HepG2 (cell line): Measurements from ENCODE around the gene RBM5. TPM values are rescaled to one million over a fixed set of nuclear protein-coding genes. Genes with fewer than 3 reads are reported as not detected.
A peak's percentile ranks its signal among the peaks of the same experiment; 100 is the strongest.

ENCODE experiments used
- ATAC-seq: fragments of 200-7000 bp; cut with Tn5 transposase; 3 replicates; pipeline ENCODE4 v1.9.1; 2020; ENCODE audit warnings: mild to moderate bottlenecking, moderate library complexity
- BruUV-seq: library from RNA; stranded (reverse); fragments of 400-500 nt; replicated peaks from 2 replicates; lab custom pipeline; 2021; lab: Mats Ljungman, UMichigan
- CTCF ChIA-PET: fragments of 300-600 bp; formaldehyde crosslinking; extraction: SDS; loops from one replicate; lab custom pipeline; 2021; ENCODE audit warnings: low total read pairs, inconsistent platforms, low intra/inter-chr PET ratio; lab: Yijun Ruan, JAX
- POLR2A ChIA-PET: fragments of 350-600 bp; sonication (Branson Sonifier 250); formaldehyde crosslinking; loops from one replicate; lab custom pipeline; 2020; ENCODE audit warnings: antibody characterized with exemption, inconsistent platforms; lab: Yijun Ruan, JAX
- DNase-seq: peaks from one replicate; pipeline ENCODE4 v3.0.0-alpha.2; 2015; ENCODE audit warnings: low spot score
- FAIRE-seq: peaks from 3 replicates; lab custom pipeline; 2011; peaks lifted over from hg19 to GRCh38; lab: Jason Lieb, UNC
- H2AFZ ChIP-seq: one replicate; pipeline ENCODE4 v1.6.1; 2011; ENCODE audit warnings: low read length, inconsistent platforms
- H3K27ac ChIP-seq: fragments of 300-600 bp; 3 replicates; pipeline ENCODE4 v1.8.0; 2011; ENCODE audit warnings: mixed run types, mild to moderate bottlenecking, mixed read lengths, low read length, inconsistent platforms; ENCODE audit not compliant: insufficient read depth; ENCODE audit errors: extremely low read length
- H3K27me3 ChIP-seq, 2 experiments: fragments of 200-600 bp in 1 of 2; 2 replicates in 1 of 2; 3 replicates in 1 of 2; pipeline versions ENCODE4 v1.6.0 to v1.8.0; 2011; ENCODE audit warnings: low read length in 2 of 2, mild to moderate bottlenecking in 2 of 2, moderate library complexity in 2 of 2, inconsistent platforms in 1 of 2; ENCODE audit not compliant: insufficient read depth in 2 of 2, control insufficient read depth in 1 of 2
- H3K36me3 ChIP-seq, 2 experiments: fragments of 200-600 bp in 1 of 2; replicated peaks in 1 of 2; 2 replicates in 1 of 2; 3 replicates in 1 of 2; pipeline versions ENCODE4 v1.5.1 to v1.8.0; 2011; ENCODE audit warnings: low read length in 2 of 2, inconsistent platforms in 1 of 2; ENCODE audit not compliant: insufficient read depth in 2 of 2, control insufficient read depth in 1 of 2
- H3K4me1 ChIP-seq: 2 replicates; pipeline ENCODE4 v1.5.1; 2012; ENCODE audit warnings: low read length, inconsistent platforms; ENCODE audit not compliant: insufficient read depth
- H3K4me2 ChIP-seq: 2 replicates; pipeline ENCODE4 v1.6.0; 2011; ENCODE audit warnings: low read depth, low read length, inconsistent platforms
- H3K4me3 ChIP-seq, 3 experiments: fragments of 200-600 bp in 1 of 3; sonication (generic), shearing (Covaris generic) in 1 of 3; replicated peaks in 1 of 3; 2 replicates each; pipeline ENCODE4 v1.5.1; 2011 to 2016; ENCODE audit warnings: low read length in 3 of 3, inconsistent platforms in 2 of 3, low read depth in 2 of 3, mild to moderate bottlenecking in 2 of 3, control low read depth in 1 of 3, mixed read lengths in 1 of 3; ENCODE audit not compliant: insufficient read depth in 1 of 3
- H3K79me2 ChIP-seq: one replicate; pipeline ENCODE4 v1.6.1; 2011; ENCODE audit warnings: low read length, inconsistent platforms; ENCODE audit not compliant: insufficient read depth
- H3K9ac ChIP-seq: 2 replicates; pipeline ENCODE4 v1.6.0; 2011; ENCODE audit warnings: mild to moderate bottlenecking, low read depth, low read length, inconsistent platforms; ENCODE audit not compliant: insufficient read depth
- H3K9me3 ChIP-seq: 2 replicates; pipeline ENCODE4 v1.5.1; 2012; ENCODE audit warnings: mild to moderate bottlenecking, low read length
- H4K20me1 ChIP-seq: 2 replicates; pipeline ENCODE4 v1.6.0; 2011; ENCODE audit warnings: inconsistent platforms, mild to moderate bottlenecking, low read length, moderate library complexity; ENCODE audit not compliant: insufficient read depth
- HINFP ChIP-seq: sonication (generic); formaldehyde crosslinking; IDR thresholded peaks from 2 replicates; pipeline ENCODE4 v1.4.0; 2020; ENCODE audit warnings: low read depth, mild to moderate bottlenecking, missing genetic modification reagents
- POGK ChIP-seq: sonication (generic); formaldehyde crosslinking; conservative IDR thresholded peaks from 2 replicates; pipeline ENCODE4 v1.8.0; 2022; ENCODE audit warnings: mild to moderate bottlenecking, moderate library complexity, missing genetic modification reagents
- ZBTB33 ChIP-seq: sonication (generic); formaldehyde crosslinking; IDR thresholded peaks from 2 replicates; pipeline ENCODE4 v1.4.0; 2020; ENCODE audit warnings: missing genetic modification reagents
- ZNF333 ChIP-seq: sonication (generic); formaldehyde crosslinking; IDR thresholded peaks from 2 replicates; pipeline ENCODE4 v1.4.0; 2020; ENCODE audit warnings: mild to moderate bottlenecking, missing genetic modification reagents, borderline replicate concordance
- ZNF687 ChIP-seq: sonication (generic); formaldehyde crosslinking; IDR thresholded peaks from 2 replicates; pipeline ENCODE4 v1.5.1; 2020; ENCODE audit warnings: mild to moderate bottlenecking, missing genetic modification reagents, moderate library complexity
- WGBS: methylation state at CpG from one replicate; pipeline ENCODE4 v1.1.6; 2017; ENCODE audit warnings: low lambda C conversion rate; 5-methylcytosine and 5-hydroxymethylcytosine counted together
- in situ Hi-C: cut with HindIII; loops from 2 replicates; pipeline ENCODE4 v1.10.0; 2017; ENCODE audit warnings: low pct_unique_long_range_greater_than_20kb; ENCODE audit not compliant: extremely low pct_ligation_motif_present
- intact Hi-C: fragments of 100-400 bp; cut with micrococcal nuclease; formaldehyde crosslinking; loops from one replicate; pipeline ENCODE4 v1.10.0; 2022; ENCODE audit not compliant: unreplicated experiment
- polyA plus RNA-seq, 8 experiments: library from polyadenylated mRNA; depleted of rRNA in 3 of 8; stranded (reverse) in 7 of 8; unstranded in 1 of 8; fragments of >200 nt; fragmentation: Illumina TruSeq in 4 of 8; extraction: Trizol in 4 of 8; gene quantifications; 2 replicates each; pipeline versions ENCODE4 v1.2.1 to v1.2.3, GENCODE V29; 2011 to 2016; ENCODE audit warnings: low read depth in 4 of 8, missing spikeins in 1 of 8, mixed read lengths in 1 of 8; ENCODE audit not compliant: insufficient read depth in 1 of 8
- total RNA-seq, 5 experiments: library from RNA; depleted of rRNA; stranded (reverse); fragments of >200 nt; fragmentation: Illumina TruSeq; extraction: Trizol; gene quantifications; 2 replicates each; pipeline ENCODE4 v1.2.3, GENCODE V29; 2016; ENCODE audit warnings: low read depth in 1 of 5

Gene RBM5
- total and polyA plus RNA-seq, 2 of the 13 experiments (the other 11 are each of a cell fraction or from before 2014, with no cell fraction given): 106 to 204 TPM

- no TSS peak for BruUV-seq
- no peaks in the 10 kb centered on the region for H3K27me3 ChIP-seq
- TF ChIP-seq ZBTB33 (CRISPR knock-in tag) (peak; percentile 70), ZNF333 (no peak)
- TF ChIP-seq, all 625 proteins: peak for 1
- ATAC-seq (no peak), DNase-seq (no peak), FAIRE-seq (no peak)
- Histone ChIP-seq H2AFZ (no peak overlapping the region), H3K9ac (no peak overlapping the region), H3K27ac (no peak overlapping the region), H3K9me3 (no peaks in the 10 kb centered on the region), H3K4me1 (peaks cover 75% of the 10 kb centered on the region), H3K36me3 (peaks cover 0 to 13% of the 10 kb centered on the region in 2 experiments; a peak in 1 of 5 replicates), H3K4me2 (no peak overlapping the region), H3K79me2 (peaks cover 5% of the 10 kb centered on the region), H4K20me1 (no peaks in the 10 kb centered on the region), H3K4me3 (no peak overlapping the region)
- POLR2A ChIA-PET: interaction anchor here (1.3 kb wide), 1 partner anchor 11 kb away, joined by 3 read pairs; no protein-coding TSS in a partner anchor
- CTCF ChIA-PET: no interaction called here
- intact Hi-C loops (no loop called here), in situ Hi-C loops (no loop called here)
- WGBS: 97% methylated on average over 6 of the region's 13 CpGs
These were observed 72.6 kb downstream of the RBM5 start for GRCh38 chr3:50161320-50161719.

- Histone ChIP-seq H4K20me1 (no peaks in the 10 kb centered on the region), H3K9me3 (no peaks in the 10 kb centered on the region), H2AFZ (no peak overlapping the region), H3K36me3 (peaks cover 0 to 13% of the 10 kb centered on the region in 2 experiments; a peak in 1 of 5 replicates), H3K79me2 (peaks cover 5% of the 10 kb centered on the region), H3K4me3 (no peak overlapping the region), H3K4me2 (no peak overlapping the region), H3K27ac (no peak overlapping the region), H3K9ac (no peak overlapping the region), H3K4me1 (peaks cover 75% of the 10 kb centered on the region), H3K27me3 (no peaks in the 10 kb centered on the region)
- in situ Hi-C loops (no loop called here), intact Hi-C loops (no loop called here)
- ChIA-PET CTCF (no interaction called here), POLR2A (interaction anchor here (0.5 kb wide), 1 partner anchor 55 kb away, joined by 3 read pairs; no protein-coding TSS in a partner anchor)
- BruUV-seq: no TSS peak
- 31% methylated on average over 2 of the region's 5 CpGs for WGBS
- FAIRE-seq (no peak), DNase-seq (no peak), ATAC-seq (no peak)
- TF ChIP-seq ZNF687 (peak; percentile 31; the same call in 1 of the 2 replicates), POGK (CRISPR knock-in tag) (no peak), HINFP (no peak)
These were observed 73.5 kb downstream of the RBM5 start for GRCh38 chr3:50162034-50162883.
